ENCODE measurements around the gene HS1BP3.

The HS1BP3 gene

DNA sequence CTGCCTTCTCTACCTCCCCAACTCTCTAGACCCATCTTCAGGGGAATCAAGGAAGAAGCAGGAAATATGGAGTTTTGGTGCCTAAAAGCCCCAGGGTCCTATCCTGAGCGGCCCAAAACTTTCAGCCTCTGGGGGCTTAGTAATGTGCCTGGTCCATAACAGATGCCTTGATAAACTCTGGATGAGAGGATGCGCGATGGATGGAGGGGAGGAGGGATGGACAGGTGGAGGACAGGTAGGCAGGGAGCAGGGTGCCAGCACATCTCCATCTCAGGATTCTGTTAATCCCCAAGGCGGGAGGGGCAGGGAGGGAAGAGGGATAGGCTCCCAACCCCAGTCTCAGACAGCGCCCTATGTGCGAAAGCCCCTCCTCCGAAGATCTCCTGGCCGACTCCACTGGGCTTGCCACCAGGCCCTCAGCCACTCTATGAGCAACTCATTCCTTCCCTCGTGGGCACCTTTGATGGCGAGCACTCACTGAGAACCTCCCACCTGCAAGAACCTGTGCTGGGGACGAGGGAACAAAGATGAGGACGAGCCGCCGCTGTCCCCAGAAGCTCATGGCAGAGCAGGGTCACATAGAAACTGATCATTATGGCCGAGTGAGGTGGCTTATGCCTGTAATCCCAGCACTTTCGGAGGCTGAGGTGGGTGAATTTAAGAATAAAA, 23.1 kb downstream of the HS1BP3 start:
- DNase-seq: no peak

DNA sequence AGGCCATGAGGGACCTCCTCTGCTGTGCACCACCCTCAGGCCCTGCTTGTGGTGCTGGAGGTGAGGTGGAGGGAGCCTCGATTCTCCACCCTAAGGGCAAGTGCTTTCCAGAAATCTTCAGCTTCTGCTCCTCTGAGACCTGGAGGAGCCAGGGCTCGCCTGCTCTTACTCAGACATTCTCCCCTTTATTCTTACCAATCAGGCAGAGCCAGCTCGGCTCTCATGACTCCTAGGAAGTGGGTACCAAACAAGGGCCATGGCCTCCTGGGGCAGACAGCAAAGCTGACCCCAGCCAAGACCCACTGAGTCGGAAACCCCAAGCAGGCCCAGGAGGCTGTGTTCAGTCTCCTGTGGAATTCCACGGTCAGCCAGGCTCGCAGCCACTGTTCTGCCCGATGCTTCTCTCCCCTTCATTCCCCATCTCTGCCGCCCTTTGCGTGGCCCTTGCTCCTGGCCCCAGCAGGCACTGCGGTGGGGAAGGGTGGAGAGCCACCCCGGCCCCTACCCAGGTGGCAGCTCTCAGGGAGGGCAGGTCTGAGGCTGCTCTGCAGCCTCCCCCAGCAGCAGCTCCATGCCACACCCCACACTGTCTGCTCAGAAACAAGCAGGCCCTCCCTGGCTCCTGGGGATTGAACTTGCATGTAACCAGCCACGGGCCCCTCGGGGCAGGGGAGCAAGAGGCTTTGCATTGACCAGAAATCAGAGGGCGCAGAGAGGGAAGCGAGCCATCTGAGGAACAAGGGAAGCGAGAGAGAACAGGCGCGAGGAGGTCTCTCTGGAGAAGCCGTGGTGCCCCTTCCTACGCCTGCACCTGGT, 24.0 kb downstream of the HS1BP3 start:
- no peak for DNase-seq

GRCh38 chr2:20626392-20626697, 24.6 kb downstream of the HS1BP3 start:
- DNase-seq: no peak

DNA sequence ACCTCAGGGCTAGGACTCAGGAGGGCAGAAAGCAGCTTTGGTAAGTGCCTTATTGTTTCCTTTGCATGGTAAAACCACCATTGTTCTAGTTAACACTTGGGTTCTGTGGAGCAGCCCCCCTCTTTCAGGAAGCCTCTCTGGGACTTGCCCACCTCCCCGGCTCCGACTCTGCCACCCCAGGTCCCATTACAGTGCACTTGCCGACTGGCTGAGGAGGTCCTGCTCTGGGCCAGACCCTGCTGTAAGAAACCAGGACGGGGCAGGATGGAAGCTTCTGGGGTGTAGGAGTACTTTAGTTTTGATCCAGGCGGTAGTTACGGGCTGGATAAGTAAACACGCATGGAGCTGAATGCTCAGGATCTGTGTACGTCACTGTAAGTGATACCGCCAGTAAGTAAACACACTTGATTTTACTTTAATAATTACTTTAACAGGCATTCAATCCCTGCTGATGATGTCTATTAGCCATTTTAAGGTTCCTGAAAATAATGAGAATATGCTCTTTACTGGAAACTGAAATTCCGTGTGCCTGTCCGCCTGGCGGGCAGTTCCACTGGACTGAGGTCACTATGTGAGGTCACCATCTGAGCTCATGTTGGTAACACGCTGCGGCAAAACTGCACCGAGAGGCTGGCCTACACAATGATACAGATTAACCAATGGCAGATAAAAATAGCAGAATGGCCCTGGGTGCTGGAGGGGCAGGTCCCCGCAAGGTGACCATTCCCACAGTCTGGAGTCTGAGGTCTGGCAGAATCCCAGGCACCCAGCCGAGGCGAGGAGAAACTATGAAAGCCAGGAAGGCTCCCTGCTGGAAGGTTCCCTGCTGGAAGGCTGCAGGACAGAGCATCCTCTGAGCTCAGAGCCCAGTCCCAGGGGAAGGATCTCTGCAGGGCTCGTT, 25.2 kb downstream of the HS1BP3 start:
- no peak for DNase-seq

DNA sequence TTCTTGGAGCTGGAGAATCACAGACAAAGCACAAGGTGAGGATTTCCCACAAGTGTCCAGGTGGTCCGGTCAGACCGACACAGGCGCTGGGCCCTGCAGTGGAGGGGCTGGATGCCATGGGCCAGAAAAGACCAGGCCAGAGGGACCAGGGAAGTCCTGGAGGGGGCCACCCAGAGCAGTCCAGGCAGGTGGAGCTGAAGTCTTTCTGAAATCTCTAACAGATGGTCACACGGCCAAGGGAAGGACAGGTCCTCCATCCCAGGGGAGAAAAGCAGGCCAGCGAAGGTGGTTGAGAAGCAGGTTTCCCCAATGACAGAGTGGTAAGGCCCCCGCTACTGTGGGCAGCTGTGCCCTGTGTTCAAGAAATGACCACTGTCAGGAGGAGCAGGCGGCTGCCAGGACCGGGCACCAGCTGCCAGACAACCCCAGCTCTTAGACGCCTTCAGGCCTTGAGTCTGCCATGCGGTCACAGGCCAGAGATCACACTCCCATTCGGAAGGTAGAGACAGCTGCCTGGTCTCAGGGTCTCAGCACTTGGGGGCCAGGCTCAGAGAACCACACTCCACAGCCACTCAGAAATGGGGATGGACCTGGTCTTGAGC, 25.9 kb downstream of the HS1BP3 start:
- DNase-seq: no peak

DNA sequence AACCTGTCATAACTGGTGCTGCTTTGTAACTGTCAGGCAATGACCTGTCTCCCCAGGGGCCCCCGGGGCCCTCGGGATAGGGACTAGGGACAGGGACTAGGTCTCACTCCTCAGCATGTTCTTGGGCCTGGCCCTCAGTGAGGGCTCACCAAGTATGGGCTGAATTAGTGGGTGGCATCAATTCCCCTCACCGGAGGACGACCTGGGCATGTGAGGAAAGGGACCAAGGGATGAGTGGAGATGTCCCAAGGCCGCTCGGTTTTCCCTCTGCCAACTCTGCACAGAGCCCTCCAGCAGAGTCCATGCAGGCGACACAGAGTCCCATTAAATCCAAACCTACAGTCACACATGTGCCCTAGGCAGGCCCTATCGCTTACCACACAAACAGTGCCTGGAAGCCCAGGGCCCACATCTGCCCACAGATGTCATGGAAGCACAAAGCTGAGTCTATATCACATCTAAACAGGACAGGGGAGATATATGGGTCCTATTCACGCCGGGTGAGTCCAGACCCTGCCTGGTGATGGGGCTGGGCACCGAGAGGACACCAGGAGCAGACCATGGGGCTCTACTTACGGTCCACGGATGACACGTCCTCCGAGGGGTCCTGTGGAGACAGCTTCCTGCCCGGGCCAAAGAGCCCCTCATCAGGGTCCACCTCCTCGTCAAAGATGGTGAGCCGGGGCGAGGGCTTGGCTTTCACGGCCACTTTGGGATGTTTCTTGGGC, 26.6 kb downstream of the HS1BP3 start:
- DNase-seq: no peak

DNA sequence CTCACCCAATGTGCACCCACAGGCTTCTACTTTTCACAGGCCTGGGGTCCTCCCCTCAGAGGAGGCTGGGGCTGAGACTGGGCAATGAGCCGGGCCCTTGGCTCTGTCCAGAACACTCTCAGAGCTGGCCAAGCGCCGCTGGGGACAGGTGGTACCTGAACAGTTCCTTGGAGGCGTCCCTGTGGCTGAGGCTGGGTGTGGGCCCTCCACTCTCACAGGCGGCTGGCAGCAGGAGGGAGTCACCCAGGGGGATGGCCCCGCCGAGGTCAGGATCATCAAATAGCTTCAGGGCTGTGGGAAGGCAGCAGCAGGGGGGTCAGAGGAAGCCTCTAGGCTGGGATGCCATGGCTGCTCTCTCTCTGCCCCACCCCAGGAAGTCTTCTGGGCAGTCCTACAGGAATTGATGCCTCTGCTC, 27.1 kb downstream of the HS1BP3 start:
- DNase-seq: no peak

DNA sequence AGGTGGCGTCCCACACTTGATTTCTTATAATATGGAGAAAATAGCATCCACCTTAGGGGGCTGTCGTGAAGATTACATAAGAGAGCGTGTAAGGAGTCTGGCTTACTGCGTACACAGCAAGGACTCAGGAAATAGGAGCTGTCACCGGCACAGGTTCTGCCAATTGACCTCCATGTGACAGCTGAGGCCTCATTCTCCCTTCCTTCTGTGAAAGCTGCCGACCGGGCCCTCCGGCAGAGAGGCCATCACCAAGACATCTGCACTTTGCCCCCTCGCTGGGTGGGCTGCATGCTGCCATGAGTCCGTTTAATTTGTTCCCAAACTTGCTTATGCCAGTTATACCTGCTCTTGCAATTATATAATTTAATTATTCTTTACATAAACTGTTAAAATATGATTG, 27.7 kb downstream of the HS1BP3 start:
- no peak for DNase-seq

- no peak for DNase-seq
These were observed 28.2 kb downstream of the HS1BP3 start for GRCh38 chr2:20622731-20623130.

DNA sequence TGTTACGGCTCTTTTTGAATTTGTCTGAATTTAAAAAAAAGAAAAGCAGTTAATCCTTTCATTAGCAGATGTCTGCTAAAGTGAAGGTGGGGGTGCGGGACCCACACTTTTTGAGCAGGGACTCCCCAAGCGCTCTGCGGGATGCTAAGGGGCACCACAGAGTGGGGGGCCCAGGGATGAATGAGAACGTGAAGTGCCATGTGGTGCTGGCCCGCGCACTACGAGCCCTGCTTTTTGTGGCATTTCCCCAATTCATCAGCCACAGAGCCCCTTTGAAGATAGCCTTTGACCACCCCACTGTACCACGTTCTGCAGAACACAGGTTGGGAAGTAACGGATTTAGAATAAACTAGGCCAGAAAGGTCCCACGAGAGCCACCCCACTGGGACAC, 28.6 kb downstream of the HS1BP3 start:
- no peak for DNase-seq

DNA sequence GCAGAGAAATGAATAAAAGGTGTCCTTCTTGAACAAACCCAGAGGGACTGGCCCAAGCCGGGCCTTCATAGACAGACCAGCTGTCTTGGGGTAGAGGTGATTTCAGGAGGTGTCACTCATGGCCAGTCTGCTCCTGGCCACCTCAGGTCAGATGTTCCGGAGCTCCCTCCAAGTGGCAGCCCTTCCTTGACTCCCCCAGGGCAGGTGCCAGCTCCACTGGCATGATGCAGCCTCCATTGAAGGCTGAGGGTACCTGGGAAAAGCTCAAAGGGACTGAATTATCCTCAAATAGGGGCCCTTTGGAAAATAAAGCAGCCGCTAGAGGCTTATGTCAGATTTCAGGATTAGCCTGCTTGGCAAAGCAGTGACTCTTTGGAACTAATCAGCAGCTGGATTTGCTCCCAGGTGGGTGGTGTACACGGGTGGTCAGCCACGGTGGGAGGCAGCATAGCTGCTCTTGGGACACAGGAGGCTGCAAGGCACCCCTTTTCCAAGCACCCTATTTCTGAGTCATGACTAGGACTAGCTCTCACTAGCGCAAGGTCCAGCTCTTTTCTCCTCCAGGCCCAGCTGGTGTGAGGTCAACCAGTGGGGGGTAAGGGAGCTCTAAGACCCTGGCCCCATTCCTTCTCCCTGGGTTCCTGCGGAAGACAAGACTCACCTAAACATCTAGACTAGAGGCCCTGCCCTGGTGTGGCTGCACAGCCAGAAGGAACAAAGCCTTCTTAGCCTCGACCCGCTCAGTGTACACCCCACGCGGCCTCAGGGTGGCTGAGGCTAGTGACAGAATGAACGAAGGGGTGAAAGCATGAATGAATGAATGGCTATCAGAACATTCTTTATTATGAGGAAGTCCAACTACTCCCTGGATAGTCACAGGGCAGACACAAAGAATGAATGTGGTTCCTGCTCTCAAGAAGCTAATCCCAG, 29.3 kb downstream of the HS1BP3 start:
- no peak for DNase-seq

- no peak for DNase-seq
These were observed 30.1 kb downstream of the HS1BP3 start for GRCh38 chr2:20620696-20621365.

DNA sequence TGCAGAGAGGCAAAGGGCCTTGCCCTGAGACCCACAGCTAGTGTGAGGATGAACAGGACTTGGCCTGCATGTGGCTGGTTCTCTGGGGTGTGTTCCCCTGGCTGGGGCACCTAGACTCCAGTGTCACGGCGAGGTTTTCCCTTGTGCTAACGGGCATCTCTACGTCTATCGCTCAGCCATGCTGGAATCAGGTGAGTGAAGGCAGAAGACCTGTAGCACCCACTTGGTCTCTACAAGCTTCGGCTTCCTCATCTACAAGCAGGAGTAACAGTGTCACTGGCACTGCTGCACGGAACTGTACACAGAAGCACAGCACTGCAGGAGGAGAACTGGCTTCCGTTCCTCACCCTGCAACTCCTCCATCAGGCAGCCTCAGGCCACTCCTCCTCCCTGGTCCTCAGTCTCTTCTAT, 30.6 kb downstream of the HS1BP3 start:
- no peak for DNase-seq

- DNase-seq: no peak
These were observed 31.3 kb downstream of the HS1BP3 start for GRCh38 chr2:20619624-20620024.

GRCh38 chr2:20618886-20619521, 31.9 kb downstream of the HS1BP3 start:
- DNase-seq: no peak

- no peak for DNase-seq
These were observed 32.4 kb downstream of the HS1BP3 start for GRCh38 chr2:20618468-20618885.

GRCh38 chr2:20617892-20618467, 32.9 kb downstream of the HS1BP3 start:
- DNase-seq: no peak

DNA sequence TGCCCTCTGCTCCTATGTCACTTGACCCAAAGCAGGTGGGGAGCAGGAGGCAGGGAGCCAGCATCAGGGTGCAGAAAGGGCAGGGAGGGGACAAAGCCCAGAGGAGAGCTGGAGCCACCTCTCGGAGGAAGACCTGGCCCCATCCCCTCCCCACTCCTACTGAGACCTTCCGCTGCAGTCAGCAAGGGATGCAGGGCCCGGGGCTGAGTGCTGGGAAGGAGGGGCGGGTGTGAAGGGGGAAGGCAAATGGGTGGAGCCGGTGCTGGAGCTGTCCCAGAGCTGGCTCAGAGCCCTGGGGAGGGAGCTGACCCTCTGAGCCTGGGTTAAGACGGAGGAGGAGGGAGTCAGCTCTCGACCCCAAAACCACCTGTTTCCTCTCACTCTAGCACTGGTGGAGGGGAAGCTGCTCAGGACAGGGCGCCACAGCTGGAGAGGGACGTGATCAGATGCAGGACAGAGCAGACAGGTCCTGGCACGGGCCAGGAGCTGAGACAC, 33.8 kb downstream of the HS1BP3 start:
- no peak for DNase-seq

DNA sequence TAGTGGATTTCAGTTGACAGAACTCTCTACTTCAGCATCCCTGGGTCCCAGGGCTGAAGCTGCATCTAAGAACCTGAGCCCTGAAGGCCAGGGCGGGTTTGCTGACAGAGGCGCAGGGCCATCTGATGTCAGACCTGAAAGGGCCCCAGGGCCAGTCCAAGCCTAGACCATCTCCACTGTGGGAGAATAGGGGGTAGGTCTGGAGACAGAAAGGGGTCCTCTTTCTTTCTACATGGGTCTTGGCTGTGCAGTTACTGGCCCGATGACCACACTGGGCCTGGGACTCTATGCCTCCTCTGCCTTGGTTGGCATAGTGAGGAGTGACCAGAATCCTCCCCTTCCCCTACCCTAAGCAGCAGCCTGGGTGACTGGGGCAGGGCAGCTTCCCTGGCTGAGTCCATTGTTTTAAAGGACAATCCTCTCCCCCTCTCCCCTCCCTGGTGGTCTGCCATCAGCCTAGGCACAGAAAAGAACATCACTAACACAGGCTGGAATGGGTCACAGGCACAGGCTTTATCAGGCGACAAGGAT, 34.5 kb downstream of the HS1BP3 start:
- no peak for DNase-seq

Data from activated CD4-positive, alpha-beta T cell treated with anti-CD3 and anti-CD28 coated beads, Interleukin-2, amount 50 U/mL, for 4 hours (primary cell).